AG08395 (cell line): ENCODE results near the gene WDR38.

Experiments used
- DNase-seq: peaks from one replicate; pipeline ENCODE4 v3.0.0; 2012; ENCODE audit warnings: mixed read lengths, low spot score

WDR38 gene

GRCh38 chr9:124852829-124853531 lies at the start of gene WDR38:
WDR38 (plus strand) TSS chr9:124853460; CDS start chr9:124853532, 72 bp downstream.
- peak; percentile 89 for DNase-seq

- DNase-seq: no peak
Observed at GRCh38 chr9:124803911-124804310, 49.3 kb upstream of the WDR38 start.

GRCh38 chr9:124805186-124805585 lies 48.1 kb upstream of the WDR38 start:
- DNase-seq: no peak

- no peak for DNase-seq
Observed at GRCh38 chr9:124808246-124808956, 44.9 kb upstream of the WDR38 start.

- no peak for DNase-seq
Observed at GRCh38 chr9:124809211-124809610, 44.0 kb upstream of the WDR38 start.

GRCh38 chr9:124809741-124810500 lies 43.3 kb upstream of the WDR38 start:
- DNase-seq: no peak

- peak; percentile 62 for DNase-seq
Observed at GRCh38 chr9:124810663-124811355, 42.5 kb upstream of the WDR38 start.

GRCh38 chr9:124812441-124812876 lies 40.8 kb upstream of the WDR38 start:
- DNase-seq: peak; percentile 92

- DNase-seq: no peak
Observed at GRCh38 chr9:124813041-124813440, 40.2 kb upstream of the WDR38 start.

- DNase-seq: no peak
Observed at GRCh38 chr9:124813501-124814163, 39.6 kb upstream of the WDR38 start.

- no peak for DNase-seq
Observed at GRCh38 chr9:124814164-124814535, 39.1 kb upstream of the WDR38 start.

GRCh38 chr9:124815601-124816000 lies 37.7 kb upstream of the WDR38 start:
- no peak for DNase-seq

- DNase-seq: no peak
Observed at GRCh38 chr9:124818431-124819281, 34.6 kb upstream of the WDR38 start.

GRCh38 chr9:124820698-124821623 lies 32.3 kb upstream of the WDR38 start:
- no peak for DNase-seq

- DNase-seq: no peak
Observed at GRCh38 chr9:124828489-124829333, 24.5 kb upstream of the WDR38 start.

GRCh38 chr9:124829334-124829669 lies 24.0 kb upstream of the WDR38 start:
- DNase-seq: no peak

GRCh38 chr9:124830593-124830992 lies 22.7 kb upstream of the WDR38 start:
- no peak for DNase-seq

GRCh38 chr9:124831642-124832364 lies 21.5 kb upstream of the WDR38 start:
- DNase-seq: no peak
